B cell (primary cell): Measurements from ENCODE around the gene PLEKHM2. TPM values are rescaled to one million over a fixed set of nuclear protein-coding genes. Genes with fewer than 3 reads are reported as not detected.

Experiments
- ATAC-seq: fragments of 200-7000 bp; cut with Tn5 transposase; one replicate; pipeline ENCODE4 v1.10.0; 2021; ENCODE audit warnings: low read depth, mild to moderate bottlenecking, moderate number of reproducible peaks, moderate library complexity
- CTCF ChIA-PET: fragments of 350-600 bp; sonication (Branson Sonifier 250); formaldehyde crosslinking; loops from one replicate; lab custom pipeline; 2021; ENCODE audit warnings: antibody characterized with exemption, inconsistent platforms; lab: Charles Lee
- POLR2A ChIA-PET: fragments of 350-600 bp; sonication (Branson Sonifier 250); formaldehyde crosslinking; loops from one replicate; lab custom pipeline; 2021; ENCODE audit warnings: antibody characterized with exemption; lab: Charles Lee
- DNase-seq: peaks from one replicate; pipeline ENCODE4 v3.0.0; 2013
- H2AFZ ChIP-seq: 2 replicates; pipeline ENCODE4 v1.6.1; 2012; ENCODE audit warnings: mild to moderate bottlenecking, low read depth, low read length; ENCODE audit not compliant: insufficient read depth, poor library complexity, severe bottlenecking
- H3K27ac ChIP-seq, 2 donors: 1 replicate in 1 of 2; 2 replicates in 1 of 2; pipeline ENCODE4 v1.5.1; 2012 to 2013; ENCODE audit warnings: low read length in 2 of 2, mild to moderate bottlenecking in 2 of 2, moderate library complexity in 1 of 2
- H3K27me3 ChIP-seq, 4 experiments: fragments of 200-600 bp in 1 of 4; sonication (generic) in 1 of 4; replicated peaks in 1 of 4; 1 replicate in 2 of 4; 2 replicates in 2 of 4; pipeline versions ENCODE4 v1.6.1 to v1.7.0; 2013 to 2016; ENCODE audit warnings: low read length in 3 of 4, mild to moderate bottlenecking in 2 of 4, mixed read lengths in 1 of 4, moderate library complexity in 1 of 4; ENCODE audit not compliant: insufficient read depth in 4 of 4, control insufficient read depth in 3 of 4; ENCODE audit errors: control extremely low read depth in 1 of 4
- H3K36me3 ChIP-seq, 2 experiments: replicated peaks in 1 of 2; 1 replicate in 1 of 2; 2 replicates in 1 of 2; pipeline versions ENCODE4 v1.6.1 to v1.7.1; 2013; ENCODE audit warnings: low read length in 1 of 2; ENCODE audit not compliant: insufficient read depth in 2 of 2, control insufficient read depth in 1 of 2; ENCODE audit errors: control extremely low read depth in 1 of 2, extremely low read depth in 1 of 2
- H3K4me1 ChIP-seq, 2 donors: fragments of 200-600 bp in 1 of 2; sonication (generic) in 1 of 2; 1 replicate in 1 of 2; 2 replicates in 1 of 2; pipeline versions ENCODE4 v1.5.1 to v1.6.1; 2013 to 2017; ENCODE audit warnings: low read length in 2 of 2; ENCODE audit not compliant: control insufficient read depth in 2 of 2, insufficient read depth in 2 of 2
- H3K4me2 ChIP-seq: replicated peaks from 2 replicates; pipeline ENCODE3; 2012; ENCODE audit warnings: mild to moderate bottlenecking, low read depth, low read length; ENCODE audit not compliant: poor library complexity, severe bottlenecking
- H3K4me3 ChIP-seq, 5 experiments: fragments of 200-600 bp in 1 of 5; sonication (generic) in 1 of 5; 1 replicate in 3 of 5; 2 replicates in 2 of 5; pipeline versions ENCODE4 v1.5.1 to v1.7.0; 2011 to 2016; ENCODE audit warnings: low read length in 4 of 5, mild to moderate bottlenecking in 4 of 5, low read depth in 2 of 5, control low read depth in 1 of 5, moderate library complexity in 1 of 5; ENCODE audit not compliant: insufficient read depth in 1 of 5; ENCODE audit errors: control extremely low read depth in 1 of 5, extremely low read depth in 1 of 5
- H3K79me2 ChIP-seq: fragments of 200-600 bp; sonication (generic); one replicate; pipeline ENCODE4 v1.6.0; 2016; ENCODE audit warnings: low read length; ENCODE audit not compliant: control insufficient read depth, insufficient read depth
- H3K9ac ChIP-seq: fragments of 200-600 bp; sonication (generic); 2 replicates; pipeline ENCODE4 v1.6.1; 2017; ENCODE audit warnings: mild to moderate bottlenecking, low read length, moderate library complexity
- H3K9me3 ChIP-seq, 3 donors: one replicate each; pipeline versions ENCODE4 v1.6.1 to v1.7.1; 2013; ENCODE audit warnings: low read length in 2 of 3; ENCODE audit not compliant: control insufficient read depth in 2 of 3, insufficient read depth in 1 of 3; ENCODE audit errors: control extremely low read depth in 1 of 3
- H4K20me1 ChIP-seq: 2 replicates; pipeline ENCODE4 v1.6.0; 2012; ENCODE audit warnings: mild to moderate bottlenecking, low read length; ENCODE audit not compliant: insufficient read depth, control insufficient read depth, poor library complexity, severe bottlenecking
- H3K27ac Mint-ChIP-seq: one replicate; pipeline ENCODE4 v1.8.0; 2021; ENCODE audit warnings: mixed read lengths
- H3K27me3 Mint-ChIP-seq: one replicate; pipeline ENCODE4 v1.8.0; 2021; ENCODE audit warnings: mixed read lengths
- H3K4me1 Mint-ChIP-seq: one replicate; pipeline ENCODE4 v1.8.0; 2021; ENCODE audit warnings: mixed read lengths
- H3K4me3 Mint-ChIP-seq: one replicate; pipeline ENCODE4 v1.8.0; 2021; ENCODE audit warnings: mixed read lengths
- H3K9me3 Mint-ChIP-seq: one replicate; pipeline ENCODE4 v1.8.0; 2022; ENCODE audit warnings: mixed read lengths; ENCODE audit not compliant: insufficient read depth
- EZH2 ChIP-seq: IDR thresholded peaks from 2 replicates; pipeline ENCODE4 v1.6.1; 2012; ENCODE audit warnings: borderline replicate concordance, low read depth, mild to moderate bottlenecking, moderate library complexity, low read length; ENCODE audit not compliant: insufficient read depth, poor library complexity, severe bottlenecking
- WGBS: methylation state at CpG from one replicate; pipeline ENCODE4 v1.1.5; 2013; ENCODE audit warnings: missing lambda C conversion rate; ENCODE audit not compliant: insufficient coverage; 5-methylcytosine and 5-hydroxymethylcytosine counted together
- intact Hi-C: fragments of 100-400 bp; cut with micrococcal nuclease; formaldehyde crosslinking; loops from one replicate; pipeline ENCODE4 v1.10.0; 2022
- polyA plus RNA-seq: library from polyadenylated mRNA; depleted of rRNA; stranded (reverse); fragments of >200 nt; gene quantifications from 2 replicates; pipeline ENCODE4 v1.2.3, GENCODE V29; 2012
- total RNA-seq, 2 donors: library from RNA; stranded (reverse); fragments of 120-200 nt in 1 of 2; gene quantifications; 1 replicate in 1 of 2; 2 replicates in 1 of 2; pipeline versions ENCODE4 v1.2.3 to v1.2.4, GENCODE V29; 2013 to 2022
- TF ChIP-seq, protein P1 (sequence below): fragments of 200-600 bp; IDR thresholded peaks from one replicate; pipeline ENCODE4 v1.8.0; 2022; ENCODE audit warnings: antibody characterized with exemption, mild to moderate bottlenecking

Gene PLEKHM2
- total and polyA plus RNA-seq, 2 donors (not counting 1 experiment from before 2014, with no cell fraction given) = 99.7 to 120 TPM

- Mint-ChIP-seq H3K4me3 (no peak overlapping the region), H3K27me3 (no peaks in the 10 kb centered on the region), H3K27ac (no peak overlapping the region), H3K4me1 (no peaks in the 10 kb centered on the region), H3K9me3 (no peaks in the 10 kb centered on the region)
- Histone ChIP-seq H4K20me1 (peaks cover 11% of the 10 kb centered on the region), H3K36me3 (peaks cover 8 to 86% of the 10 kb centered on the region in 2 experiments), H3K9me3 (no peaks in the 10 kb centered on the region), H2AFZ (no peak overlapping the region), H3K79me2 (peaks cover 60% of the 10 kb centered on the region), H3K27me3 (no peaks in the 10 kb centered on the region), H3K4me2 (no peak overlapping the region), H3K9ac (no peak overlapping the region), H3K27ac (no peak overlapping the region), H3K4me1 (no peaks in the 10 kb centered on the region), H3K4me3 (no peak overlapping the region)
- WGBS = no CpG with 5 or more reads among the region's 4 CpGs
- POLR2A ChIA-PET = interaction anchor here (0.7 kb wide), 1 partner anchor 82 kb away, joined by 4 read pairs; no protein-coding TSS in a partner anchor
- DNase-seq (no peak), ATAC-seq (no peak)
- TF ChIP-seq, protein P1, sequence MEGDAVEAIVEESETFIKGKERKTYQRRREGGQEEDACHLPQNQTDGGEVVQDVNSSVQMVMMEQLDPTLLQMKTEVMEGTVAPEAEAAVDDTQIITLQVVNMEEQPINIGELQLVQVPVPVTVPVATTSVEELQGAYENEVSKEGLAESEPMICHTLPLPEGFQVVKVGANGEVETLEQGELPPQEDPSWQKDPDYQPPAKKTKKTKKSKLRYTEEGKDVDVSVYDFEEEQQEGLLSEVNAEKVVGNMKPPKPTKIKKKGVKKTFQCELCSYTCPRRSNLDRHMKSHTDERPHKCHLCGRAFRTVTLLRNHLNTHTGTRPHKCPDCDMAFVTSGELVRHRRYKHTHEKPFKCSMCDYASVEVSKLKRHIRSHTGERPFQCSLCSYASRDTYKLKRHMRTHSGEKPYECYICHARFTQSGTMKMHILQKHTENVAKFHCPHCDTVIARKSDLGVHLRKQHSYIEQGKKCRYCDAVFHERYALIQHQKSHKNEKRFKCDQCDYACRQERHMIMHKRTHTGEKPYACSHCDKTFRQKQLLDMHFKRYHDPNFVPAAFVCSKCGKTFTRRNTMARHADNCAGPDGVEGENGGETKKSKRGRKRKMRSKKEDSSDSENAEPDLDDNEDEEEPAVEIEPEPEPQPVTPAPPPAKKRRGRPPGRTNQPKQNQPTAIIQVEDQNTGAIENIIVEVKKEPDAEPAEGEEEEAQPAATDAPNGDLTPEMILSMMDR = no peak
- TF ChIP-seq EZH2 = no peak
- CTCF ChIA-PET = no interaction called here
- intact Hi-C loops = no loop called here
These were observed 46.3 kb upstream of the PLEKHM2 start for GRCh38 chr1:15637826-15638225.

DNA sequence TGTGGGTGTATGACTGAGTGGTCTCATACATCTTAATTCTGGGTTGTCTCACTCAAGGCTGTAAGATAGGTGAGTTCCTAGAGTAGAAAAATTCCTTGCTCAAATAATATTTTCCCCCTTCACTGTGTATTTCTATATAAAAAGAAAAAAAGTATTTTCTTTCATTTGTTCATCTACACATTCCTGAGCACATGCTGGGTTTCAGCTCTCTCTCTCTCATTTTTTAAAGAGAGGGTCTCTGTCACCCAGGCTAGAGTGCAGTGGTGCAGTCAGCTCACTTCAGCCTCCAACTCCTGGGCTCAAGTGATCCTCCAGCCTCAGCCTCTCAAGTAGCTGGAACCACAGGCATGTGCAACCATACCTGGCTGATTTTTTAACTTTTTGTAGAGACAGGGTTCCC lies 44.9 kb upstream of the PLEKHM2 start:
- peaks cover 11% of the 10 kb centered on the region for H4K20me1 ChIP-seq
- no peak overlapping the region for H3K4me2 ChIP-seq
- no peak overlapping the region for H2AFZ ChIP-seq
- ChIA-PET CTCF (no interaction called here), POLR2A (interaction anchor here (0.6 kb wide), 1 partner anchor 43 kb away, joined by 7 read pairs; no protein-coding TSS in a partner anchor)
- no peaks in the 10 kb centered on the region for H3K27me3 ChIP-seq
- Mint-ChIP-seq H3K4me1 (no peaks in the 10 kb centered on the region), H3K27me3 (no peaks in the 10 kb centered on the region), H3K9me3 (no peaks in the 10 kb centered on the region), H3K4me3 (no peak overlapping the region), H3K27ac (no peak overlapping the region)
- peaks cover 58% of the 10 kb centered on the region for H3K79me2 ChIP-seq
- H3K4me3 ChIP-seq = no peak overlapping the region
- ATAC-seq (no peak), DNase-seq (no peak)
- H3K36me3 ChIP-seq = peaks cover 3 to 82% of the 10 kb centered on the region in 2 experiments
- H3K4me1 ChIP-seq = no peaks in the 10 kb centered on the region
- intact Hi-C loops = no loop called here
- H3K27ac ChIP-seq = no peak overlapping the region
- TF ChIP-seq EZH2 = no peak
- TF ChIP-seq, protein P1 = no peak
- H3K9me3 ChIP-seq = no peaks in the 10 kb centered on the region
- H3K9ac ChIP-seq = no peak overlapping the region
